ENCODE measurements around the gene LCP1.

DNA sequence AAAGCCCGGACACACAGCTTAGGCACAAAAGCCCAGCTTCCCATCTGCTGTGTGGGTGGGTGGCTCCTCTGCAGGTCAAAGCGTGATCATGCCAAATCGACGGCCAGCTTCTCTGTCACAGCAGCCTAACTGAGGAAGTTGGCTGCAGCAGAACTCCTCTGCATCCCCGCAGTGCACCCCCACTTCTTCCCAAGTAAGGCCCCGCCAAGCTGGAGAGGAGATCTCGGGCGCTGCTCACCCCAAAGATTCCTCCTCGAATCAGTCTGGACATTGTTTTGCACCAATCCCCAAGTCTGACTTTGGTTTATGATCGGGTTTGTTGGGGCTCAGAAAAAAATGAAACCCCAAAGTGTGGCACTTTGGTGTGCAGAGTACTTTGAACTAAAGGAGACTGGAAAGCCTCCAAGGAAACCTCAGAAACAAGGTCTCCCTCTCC, 57.4 kb downstream of the LCP1 start:
- TF ChIP-seq, protein P1, sequence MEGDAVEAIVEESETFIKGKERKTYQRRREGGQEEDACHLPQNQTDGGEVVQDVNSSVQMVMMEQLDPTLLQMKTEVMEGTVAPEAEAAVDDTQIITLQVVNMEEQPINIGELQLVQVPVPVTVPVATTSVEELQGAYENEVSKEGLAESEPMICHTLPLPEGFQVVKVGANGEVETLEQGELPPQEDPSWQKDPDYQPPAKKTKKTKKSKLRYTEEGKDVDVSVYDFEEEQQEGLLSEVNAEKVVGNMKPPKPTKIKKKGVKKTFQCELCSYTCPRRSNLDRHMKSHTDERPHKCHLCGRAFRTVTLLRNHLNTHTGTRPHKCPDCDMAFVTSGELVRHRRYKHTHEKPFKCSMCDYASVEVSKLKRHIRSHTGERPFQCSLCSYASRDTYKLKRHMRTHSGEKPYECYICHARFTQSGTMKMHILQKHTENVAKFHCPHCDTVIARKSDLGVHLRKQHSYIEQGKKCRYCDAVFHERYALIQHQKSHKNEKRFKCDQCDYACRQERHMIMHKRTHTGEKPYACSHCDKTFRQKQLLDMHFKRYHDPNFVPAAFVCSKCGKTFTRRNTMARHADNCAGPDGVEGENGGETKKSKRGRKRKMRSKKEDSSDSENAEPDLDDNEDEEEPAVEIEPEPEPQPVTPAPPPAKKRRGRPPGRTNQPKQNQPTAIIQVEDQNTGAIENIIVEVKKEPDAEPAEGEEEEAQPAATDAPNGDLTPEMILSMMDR (IDR thresholded peaks at IDR 0.05; ENCODE audit: insufficient read depth, low read depth, low read length): no peak
- TF ChIP-seq EZH2 (IDR thresholded peaks at IDR 0.05; ENCODE audit: insufficient read depth, low read length): no peak
